ENCODE results near the gene MOK. TPM values are rescaled to one million over a fixed set of nuclear protein-coding genes. Genes with fewer than 3 reads are reported as not detected.
"Not testable (repeated sequence)": the region's sequence is repeated elsewhere in the genome, so short reads cannot be mapped to it uniquely, and the experiment has no call there.

MOK gene
- polyA plus RNA-seq, 1 donor, result 11.1 TPM

DNA sequence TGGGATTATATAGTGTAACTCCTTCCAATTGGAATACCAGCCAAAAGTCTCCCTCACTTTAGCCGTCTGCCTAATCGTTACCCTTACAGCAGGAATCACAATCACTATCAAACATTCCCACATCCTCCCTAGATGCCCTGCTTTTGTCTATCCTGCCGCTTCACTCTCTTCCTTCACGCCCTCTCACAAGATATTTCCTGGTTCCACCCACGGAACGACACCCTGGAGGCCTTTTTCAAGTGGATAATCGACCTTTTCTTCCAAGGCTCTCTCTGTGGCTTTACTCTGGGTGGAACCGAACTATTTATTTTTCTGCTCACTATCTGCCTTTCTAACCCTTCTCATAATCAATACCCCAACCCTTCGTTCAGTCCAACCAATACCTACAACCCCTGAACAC is 58.9 kb downstream of the MOK start:
- DNase-seq, result no peak

DNA sequence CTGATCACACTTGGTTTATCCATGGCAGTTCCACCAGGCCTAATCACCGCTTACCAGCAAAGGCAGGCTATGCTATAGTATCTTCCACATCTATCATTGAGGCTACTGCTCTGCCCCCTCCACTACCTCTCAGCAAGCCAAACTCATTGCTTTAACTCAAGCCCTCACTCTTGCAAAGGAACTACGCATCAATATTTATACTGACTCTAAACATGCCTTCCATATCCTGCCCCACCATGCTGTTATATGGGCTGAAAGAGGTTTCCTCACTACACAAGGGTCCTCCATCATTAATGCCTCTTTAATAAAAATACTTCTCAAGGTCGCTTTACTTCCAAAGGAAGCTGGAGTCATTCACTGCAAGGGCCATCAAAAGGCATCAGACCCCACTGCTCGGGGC is 61.2 kb downstream of the MOK start:
- DNase-seq, result not testable (repeated sequence)

DNA sequence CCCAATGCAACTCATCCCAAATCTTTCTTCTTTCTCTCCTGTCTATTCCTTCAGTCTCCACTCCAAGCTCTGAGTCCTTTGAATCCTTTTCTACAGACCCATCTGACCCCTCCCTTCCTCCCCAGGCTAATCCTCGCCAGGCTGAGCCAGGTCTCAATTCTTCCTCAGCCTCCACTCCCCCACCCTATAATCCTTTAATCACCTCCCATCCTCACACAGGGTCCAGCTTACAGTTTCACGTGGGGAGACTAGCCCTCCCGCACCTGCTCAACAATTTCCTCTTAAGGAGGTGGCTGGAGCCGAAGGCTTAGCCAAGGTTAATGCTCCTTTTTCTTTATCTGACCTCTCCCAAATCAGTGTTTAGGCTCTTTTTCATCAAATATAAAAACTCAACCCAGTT is 63.8 kb downstream of the MOK start:
- no peak for DNase-seq

DNA sequence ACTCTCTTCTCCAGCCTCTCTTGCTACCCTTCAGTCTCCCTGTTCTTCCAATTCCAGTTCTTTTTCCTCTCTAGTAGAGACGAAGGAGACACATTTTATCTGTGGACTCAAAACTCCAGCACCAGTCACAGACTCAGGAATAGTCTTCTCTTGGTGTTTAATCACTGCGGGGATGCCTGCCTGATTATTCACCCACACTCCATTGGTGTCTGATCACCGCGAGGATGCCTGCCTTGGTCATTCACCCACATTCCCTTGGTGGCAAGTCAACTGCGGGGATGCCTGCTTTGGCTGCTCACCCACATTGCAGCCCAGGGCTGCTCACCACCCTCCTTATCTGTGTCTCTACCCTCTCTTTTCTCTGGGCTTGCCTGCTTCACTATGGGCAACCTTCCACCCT is 64.5 kb downstream of the MOK start:
- DNase-seq, result not testable (repeated sequence)

DNA sequence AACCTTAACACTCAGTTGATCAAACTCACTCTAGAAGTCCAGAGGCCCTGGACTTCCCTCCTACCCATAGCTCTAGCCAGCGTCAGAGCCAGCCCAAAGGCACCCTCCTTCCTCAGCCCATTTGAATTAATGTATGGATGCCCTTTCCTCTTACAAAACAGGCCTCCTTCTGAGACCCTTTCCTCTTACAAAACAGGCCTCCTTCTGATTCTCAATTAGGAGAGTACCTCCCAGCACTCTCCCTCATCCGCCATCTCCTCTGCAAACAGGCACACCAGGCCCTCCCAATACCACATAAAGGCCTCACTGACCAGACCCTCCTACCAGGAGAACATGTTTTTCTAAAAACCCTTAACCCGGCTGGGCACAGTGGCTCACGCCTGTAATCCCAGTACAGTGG is 65.7 kb downstream of the MOK start:
- no peak for DNase-seq

DNA sequence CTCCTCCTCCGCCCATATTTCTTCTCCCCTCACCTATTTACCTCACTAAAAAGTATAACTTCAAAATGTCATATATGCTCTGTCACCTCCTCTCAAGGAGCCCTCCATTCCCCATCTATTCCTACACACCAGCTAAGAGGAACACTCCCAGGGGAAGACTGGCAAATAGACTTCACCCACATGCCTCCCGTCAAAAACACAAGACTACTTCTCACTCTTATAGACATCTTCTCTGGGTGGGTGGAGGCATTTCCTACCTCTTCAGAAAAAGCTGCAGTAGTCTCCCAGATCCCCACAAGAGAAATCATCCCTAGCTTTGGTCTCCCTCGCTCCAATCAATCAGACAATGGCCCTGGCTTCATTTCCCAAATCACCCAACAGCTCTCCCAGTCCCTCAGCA is 66.2 kb downstream of the MOK start:
- DNase-seq, result no peak

DNA sequence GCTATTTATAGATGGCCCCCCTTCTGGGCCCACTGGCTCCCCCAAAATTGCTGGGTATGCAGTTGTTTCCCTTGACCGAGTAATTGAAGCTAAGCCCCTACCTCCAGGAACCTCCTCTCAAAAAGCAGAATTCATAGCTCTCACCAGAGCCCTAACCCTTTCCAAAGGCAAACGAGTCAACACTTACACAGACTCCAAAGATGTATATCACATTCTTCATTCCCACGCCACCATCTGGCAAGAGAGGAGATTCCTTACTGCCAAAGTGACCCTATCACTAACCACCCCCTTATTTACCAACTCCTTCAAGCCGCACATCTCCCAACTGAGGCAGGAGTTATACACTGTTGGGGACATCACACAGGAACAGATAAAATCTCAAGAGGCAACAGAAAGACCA is 66.8 kb downstream of the MOK start:
- DNase-seq, result no peak

DNA sequence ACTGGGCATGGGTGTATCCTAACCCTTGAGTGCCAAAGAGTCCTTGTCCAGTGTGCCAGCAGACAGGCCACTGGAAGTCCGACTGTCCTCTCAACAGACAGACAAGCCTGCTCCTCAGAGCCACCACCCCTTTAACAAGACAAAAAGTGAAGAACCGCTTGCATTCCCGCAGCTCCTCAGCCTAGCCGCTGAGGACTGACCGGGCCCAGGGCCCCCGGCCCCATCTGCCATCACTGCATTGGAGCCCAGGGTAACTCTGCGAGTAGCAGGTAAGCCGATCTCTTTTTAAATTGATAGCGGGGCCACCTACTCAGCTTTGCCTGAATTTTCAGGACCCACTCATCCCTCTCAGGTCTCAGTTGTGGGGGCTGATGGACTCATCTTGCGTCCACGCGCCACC is 68.9 kb downstream of the MOK start:
- DNase-seq, result no peak

DNA sequence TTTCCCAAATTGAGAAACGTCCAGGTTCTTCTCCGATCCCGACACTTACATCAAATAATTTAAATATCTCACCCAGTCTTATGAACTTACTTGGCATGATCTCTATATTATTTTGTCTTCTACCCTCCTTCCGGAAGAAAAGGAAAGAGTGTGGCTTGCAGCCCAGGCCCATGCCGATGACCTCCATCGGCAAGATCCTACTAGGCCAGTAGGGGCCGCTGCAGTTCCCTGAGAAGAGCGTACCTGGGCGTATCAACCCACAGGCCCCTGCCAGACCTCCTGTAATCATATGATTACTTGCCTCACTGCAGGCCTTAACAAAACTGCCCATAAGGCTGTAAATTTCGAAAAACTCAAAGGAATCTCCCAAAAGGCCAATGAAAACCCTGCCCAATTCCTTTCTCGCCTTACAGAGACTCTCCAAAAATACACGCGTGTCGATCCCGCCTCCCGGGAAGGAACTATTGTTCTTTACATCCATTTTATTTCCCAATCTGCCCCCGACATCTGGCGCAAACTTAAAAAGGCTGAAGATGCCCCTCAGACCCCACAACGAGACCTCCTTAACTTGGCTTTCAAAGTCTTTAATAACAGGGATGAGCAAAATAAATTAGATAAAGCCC is 69.6 kb downstream of the MOK start:
- peak; percentile 75 for DNase-seq

DNA sequence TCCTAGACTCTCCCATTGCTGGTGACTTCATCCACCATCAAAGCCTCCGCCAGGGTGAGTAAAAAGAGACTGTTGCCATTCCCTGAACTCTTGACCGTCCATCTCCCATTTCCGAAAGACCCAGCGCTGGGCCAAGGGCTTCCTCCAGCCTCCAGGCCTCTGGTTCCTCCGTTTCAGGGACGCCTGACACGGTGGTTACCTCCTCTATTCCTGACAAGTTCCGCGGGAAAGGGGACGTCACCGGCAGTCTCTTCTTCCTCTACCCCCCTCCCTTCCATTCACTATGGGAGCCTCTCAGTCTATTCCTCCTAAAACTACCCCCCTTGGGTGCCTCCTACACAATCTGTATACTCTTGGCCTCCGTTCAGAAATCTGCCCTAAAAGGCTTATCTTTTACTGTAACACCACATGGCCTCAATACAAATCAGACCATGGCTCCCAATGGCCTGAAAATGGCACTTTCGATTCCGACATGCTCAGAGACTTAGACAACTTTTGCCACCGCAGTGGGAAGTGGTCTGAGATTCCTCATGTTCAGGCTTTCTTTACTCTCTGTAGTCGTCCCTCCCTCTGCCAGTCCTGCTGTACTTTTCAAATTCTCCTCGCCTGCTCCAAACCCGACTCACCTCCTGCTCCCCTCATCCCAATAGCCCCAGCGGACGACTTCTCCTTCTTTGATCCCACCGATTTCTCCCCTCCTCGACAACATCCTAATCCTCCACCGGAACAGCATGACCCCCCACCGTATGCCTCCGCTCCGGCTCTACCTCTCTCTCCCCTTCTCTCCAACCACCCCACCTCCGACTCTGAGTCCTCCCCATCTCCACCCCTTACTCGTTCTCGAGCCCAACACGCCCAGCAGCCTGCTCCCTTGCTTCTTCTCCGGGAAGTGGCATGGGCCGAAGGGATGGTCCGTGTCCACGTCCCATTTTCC is 70.4 kb downstream of the MOK start:
- no peak for DNase-seq

DNA sequence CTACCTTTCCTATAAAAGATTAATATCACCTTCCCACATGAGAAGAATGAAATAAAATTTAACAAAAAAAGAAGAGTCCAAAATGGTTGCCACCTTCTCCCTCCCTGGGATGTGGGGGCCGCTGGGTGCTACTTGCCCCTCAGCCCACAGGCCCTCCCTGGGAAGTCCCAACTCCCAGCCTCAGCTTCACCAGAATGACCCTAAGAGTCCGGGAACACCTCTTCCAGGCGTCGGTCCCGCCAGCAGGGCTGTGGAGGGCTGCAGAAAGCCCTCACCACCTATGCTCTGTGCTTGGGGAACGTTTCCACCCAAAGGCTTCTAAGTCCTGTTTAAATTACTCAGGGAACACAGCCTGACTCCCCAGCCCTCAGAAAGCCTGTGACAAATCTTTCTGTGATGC is 71.9 kb downstream of the MOK start:
- DNase-seq, result no peak

DNA sequence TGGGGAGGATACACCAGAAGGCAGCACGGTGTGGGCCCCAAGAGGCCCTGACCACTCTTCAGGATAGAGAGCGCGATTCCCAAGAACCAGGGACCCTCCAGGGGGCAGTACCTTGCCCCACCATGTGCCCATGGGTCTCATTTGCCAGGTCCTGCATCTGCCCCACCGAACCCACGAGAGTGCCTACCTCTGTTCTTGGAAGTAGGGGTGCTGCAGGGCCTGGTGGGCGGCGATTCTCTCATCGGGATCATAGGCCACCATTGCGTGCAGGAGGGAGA is 72.7 kb downstream of the MOK start:
- DNase-seq, result no peak

DNA sequence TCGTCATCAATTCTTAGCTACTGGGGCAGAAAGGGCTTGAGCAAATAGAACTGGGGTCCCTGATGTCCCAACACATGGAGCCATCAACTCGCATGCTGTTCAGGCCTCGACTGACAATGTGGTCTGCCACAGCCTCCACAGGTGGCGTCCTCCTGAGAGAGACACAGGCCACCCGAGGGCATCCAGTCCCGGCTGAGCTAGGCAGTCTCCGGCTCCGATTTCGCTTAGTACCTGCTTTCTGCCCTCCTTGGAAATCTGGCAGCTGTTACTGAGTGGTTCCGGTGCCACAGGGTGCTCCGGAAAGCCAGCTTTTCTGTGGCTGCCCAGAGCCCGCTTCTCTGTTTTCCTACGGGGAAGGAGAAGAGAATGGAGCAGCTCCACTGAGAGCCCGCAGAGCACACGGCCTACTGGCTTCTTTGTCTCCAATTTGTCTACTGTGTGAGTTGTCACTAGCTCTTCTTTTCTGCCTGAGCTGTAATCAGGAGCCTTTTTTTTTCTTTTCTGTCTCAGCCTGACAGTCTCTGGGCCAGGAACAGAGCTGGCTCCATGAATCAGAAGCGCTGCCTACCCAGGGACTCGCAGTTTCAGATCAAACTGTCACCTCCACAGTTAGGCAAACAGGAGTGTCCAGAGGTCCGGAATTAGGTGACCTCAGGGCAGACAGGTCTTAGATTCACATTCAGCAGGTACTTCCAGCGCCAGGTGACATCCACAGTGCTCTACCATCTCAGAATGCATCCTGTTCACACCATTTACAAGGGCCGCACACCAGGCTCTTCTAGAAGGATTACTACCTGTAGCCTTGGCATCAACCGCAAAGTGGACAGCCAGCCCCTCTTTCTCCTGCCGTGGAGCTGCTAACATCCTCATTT is 73.3 kb downstream of the MOK start:
- no peak for DNase-seq

DNA sequence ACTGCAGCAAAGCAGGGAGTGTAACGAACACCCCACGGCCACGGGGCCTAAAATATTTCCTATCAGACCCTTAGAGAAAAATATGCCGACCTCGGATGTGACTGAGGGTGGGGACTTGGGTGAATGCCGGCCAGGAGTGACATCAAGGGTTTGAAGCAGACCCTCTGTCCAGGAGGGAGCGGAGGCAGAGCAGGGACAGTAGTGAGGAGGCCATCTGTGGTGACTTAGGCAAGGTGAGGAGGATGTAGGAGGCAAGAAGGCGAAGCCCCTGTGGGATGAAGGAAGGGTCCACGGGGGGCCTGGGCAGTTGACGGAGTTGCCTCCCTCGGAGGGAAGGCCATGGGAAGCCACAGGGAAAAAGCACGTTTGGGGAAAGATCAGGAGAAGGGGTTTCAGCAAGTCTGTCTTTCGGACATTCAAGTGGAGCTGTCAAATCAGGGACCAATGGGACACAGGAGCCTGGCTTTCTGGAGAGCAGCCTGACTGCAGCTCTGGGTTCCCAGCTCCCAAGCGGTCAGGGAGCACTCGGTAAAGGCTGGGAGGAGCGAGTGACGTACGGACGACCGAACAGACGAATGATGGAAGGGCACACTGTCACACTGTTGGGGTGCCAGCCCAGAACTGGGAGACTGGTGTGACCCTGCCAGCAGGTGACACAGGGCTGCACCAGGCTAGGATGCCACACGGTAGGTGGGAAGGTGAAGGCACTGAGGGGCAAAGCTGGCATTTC is 74.3 kb downstream of the MOK start:
- no peak for DNase-seq

DNA sequence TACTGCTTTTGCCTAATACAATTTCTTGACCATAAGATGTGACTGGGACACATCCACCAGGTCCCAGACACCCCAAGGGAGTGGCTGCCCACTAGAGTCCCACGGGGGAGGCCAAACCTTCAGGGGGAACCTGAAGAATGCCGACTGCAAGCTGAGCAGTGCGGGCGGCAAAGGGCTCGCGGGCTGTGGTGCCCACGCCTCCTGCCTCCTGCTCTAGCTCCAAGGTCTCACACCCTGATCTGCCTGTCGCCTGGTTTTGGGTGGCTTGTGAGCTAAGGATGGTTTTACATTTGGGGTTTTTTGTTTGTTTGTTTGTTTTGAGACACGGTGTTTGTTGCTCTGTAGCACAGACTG is 75.2 kb downstream of the MOK start:
- no peak for DNase-seq

DNA sequence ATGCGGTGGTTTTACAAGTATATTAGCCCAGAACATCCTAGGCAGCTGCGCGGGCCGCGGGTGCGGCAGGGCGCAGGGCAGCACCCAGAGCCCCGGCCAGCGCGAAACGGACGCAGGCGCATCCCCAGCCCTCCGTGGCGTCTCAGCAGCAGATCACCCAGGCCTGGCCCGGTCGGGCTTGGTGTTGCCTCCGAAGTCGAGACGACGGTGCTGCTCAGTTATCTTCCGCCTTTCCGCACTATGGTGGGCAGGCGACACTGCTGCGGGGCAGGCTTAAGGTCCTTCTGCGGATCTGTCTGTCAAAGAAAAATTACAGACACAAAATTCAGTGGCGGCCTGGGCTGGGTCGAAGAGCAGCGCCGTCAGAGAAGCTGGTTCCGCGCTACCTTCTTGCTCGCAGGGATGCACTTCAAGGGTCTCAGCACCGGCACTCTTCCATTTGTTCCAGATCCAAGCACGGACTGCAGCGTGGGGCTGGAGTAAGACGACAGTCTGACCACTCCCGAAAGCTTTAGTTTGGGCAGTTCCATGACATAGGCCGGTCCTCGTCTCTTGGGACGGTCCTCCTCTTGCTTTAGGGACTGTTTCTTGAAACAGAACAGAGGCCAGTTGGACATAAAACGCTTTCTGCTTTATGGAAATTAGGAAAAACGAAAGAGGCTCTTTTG is 75.8 kb downstream of the MOK start:
- no peak for DNase-seq

DNA sequence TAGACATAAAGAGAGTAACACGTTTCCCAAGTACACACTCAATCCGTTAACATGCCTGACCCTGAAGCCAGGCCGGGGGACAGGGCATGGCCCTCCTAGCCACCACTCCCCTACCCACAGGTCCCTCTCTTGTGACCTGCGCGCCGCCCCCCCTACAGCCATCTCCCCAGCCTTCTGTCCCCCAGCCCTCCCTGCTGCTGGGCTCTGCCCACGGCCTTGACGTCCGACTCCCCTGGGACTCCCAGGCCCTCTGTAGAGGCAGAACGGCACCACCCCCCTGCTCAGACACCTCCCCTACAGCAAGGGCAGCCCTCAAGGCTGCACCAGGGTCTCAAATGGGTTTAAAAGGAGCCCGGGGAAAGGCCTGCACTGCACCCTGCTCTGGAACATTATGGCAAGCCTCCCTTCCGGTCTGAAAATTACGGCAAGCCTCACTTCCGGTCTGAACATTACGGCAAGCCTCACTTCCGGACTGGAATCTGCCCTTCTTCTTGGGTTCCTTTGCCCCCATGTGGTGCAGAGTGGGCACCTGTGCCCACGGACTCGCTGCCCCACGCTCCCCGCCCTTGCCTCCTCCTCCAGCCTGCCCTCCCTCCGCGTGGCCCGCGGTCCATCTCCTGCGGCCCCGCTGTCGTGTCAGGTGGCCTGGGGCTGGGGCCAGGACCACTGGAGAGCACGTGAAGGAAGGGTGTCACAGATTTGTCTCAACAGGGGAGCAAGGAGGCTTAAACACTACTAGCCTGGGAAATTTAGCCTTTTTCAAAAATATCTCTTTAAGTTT is 77.6 kb downstream of the MOK start:
- DNase-seq, result no peak

DNA sequence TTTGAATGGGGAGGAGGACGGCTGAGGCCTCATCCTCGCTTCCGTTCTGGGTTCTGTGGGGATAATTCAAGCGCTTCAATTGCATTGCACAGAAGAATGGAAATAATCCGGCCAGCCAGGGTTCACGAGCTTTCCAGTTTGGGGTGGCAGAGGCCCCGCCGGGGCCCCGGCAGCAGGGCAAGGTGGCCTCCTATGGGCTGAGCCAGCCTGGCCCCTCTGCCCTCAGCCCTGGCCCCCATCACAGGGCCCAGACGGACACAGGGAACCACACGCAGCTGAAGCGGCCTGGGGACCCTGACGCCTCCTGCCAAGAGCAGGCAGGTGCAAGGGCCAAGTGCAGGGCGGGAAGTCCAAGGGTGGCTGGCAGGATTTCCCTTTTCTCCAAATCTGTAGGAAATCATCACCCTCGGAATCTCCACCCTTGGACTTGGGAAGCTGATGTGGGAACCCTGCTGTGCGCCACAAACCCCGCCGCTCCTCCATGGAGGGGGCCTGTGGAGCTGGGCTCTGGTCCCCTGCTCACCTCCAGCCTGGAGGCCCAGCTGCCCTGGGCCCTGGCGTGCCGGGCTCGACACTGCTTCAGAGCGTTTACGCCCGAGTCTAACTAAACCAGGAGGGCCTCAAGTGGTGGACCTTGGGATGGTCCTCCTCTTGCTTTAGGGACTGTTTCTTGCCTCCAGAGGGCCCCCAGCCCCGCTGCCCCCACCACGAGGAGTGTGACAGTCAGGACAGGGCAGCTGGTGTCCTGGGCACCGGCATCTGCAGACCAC is 78.4 kb downstream of the MOK start:
- no peak for DNase-seq

DNA sequence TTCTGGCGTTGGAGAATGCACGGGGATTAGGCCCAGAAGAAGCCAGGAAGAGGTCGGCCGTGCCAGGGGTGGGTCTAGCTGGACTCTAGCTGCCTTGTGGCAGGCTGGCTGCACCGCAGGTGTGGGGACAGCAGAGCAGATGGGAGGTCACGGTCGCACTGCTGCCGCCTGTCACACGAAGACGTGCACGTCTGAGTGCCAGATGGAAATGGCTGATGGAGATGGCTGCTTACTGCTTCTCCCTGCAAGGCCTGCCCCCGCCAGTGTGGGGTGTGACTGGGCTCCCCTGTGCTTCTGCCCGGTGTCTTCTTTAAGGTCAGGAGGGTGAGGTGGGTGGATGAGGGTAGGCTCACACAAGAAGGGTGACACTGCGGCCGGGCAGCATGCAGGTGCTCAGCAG is 79.0 kb downstream of the MOK start:
- no peak for DNase-seq

DNA sequence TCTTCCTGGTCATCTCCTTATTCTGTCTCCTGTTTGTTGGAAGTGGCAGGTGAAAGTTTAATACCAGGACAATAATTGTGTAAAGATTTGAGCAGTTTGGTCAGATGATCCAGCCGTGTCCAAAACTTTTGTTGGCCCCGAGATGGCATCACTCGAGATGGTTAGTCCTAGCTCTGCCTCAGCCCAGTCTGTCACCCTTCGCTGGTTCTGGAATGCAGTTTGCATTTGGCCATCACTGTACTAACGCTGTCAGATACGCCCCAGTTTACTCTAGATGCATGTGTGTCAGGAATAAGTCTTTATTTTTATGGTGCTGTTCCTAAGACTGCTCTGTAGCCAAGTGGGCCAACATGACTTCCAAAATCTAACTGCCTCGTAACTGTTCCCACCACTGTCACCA is 79.6 kb downstream of the MOK start:
- DNase-seq, result no peak

DNA sequence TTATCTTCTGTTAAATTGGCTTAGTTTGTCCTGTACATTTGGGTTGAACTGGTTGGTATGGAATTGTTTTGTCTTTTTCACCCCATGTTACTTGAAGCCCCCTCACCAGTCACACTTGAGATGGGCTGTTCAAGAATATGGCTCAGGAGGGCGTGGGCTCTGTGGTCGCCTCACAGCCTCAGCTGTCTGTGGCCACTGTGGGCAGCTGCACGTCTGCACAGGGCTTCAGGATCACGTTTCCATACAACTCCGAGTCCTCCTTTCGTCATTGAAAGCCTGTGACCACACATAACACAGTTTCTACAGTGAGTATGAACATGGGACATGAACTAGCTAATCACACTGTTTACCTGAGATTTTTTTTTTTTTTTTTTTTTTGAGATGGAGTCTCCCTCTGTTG is 81.3 kb downstream of the MOK start:
- no peak for DNase-seq

All from hindlimb muscle (tissue), 1 donor.